Measurements from ENCODE around the gene GLIPR1L2.

DNA sequence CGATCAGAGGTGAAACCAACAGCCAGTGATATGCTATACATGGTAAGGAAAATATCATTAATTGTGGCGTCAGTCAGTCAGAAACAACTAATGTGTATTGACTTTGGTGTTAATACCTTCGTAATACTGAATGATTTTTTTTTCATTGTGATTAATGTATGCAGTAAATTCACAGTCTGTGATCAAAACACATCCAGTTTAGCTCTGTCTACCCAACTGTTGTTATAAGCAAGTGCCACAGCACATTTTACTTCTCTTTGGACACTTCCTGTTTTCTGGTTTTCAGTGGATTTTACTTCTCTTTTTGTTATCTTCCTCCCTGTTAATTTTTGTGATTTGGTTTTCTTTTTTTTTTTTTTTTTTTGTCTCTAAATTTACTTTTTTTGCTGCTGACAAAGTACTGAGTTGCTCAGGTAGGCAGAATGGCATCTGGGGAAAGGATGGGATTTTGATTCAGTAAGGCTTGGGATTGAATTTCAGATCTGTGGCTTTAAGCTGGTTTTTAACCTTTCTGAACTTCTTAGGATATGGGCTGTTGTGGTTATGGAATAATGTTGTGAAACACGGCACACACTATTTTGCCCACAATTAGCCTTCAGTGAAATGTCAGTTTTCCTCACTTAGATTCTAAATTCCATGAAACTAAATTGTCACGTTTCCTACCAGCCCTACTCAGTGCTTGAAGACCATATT lies 90.3 kb downstream of the GLIPR1L2 start:
- TF ChIP-seq, protein P1, sequence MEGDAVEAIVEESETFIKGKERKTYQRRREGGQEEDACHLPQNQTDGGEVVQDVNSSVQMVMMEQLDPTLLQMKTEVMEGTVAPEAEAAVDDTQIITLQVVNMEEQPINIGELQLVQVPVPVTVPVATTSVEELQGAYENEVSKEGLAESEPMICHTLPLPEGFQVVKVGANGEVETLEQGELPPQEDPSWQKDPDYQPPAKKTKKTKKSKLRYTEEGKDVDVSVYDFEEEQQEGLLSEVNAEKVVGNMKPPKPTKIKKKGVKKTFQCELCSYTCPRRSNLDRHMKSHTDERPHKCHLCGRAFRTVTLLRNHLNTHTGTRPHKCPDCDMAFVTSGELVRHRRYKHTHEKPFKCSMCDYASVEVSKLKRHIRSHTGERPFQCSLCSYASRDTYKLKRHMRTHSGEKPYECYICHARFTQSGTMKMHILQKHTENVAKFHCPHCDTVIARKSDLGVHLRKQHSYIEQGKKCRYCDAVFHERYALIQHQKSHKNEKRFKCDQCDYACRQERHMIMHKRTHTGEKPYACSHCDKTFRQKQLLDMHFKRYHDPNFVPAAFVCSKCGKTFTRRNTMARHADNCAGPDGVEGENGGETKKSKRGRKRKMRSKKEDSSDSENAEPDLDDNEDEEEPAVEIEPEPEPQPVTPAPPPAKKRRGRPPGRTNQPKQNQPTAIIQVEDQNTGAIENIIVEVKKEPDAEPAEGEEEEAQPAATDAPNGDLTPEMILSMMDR (IDR thresholded peaks at IDR 0.05) = no peak
- TF ChIP-seq POLR2A (IDR thresholded peaks at IDR 0.05) = no peak
